Adipocyte (in vitro differentiated cells): ENCODE results near the gene ZNF664.

Experiments
- DNase-seq: peaks from one replicate; pipeline ENCODE4 v3.0.0-alpha.2; 2015; ENCODE audit warnings: low read depth
- H3K27me3 ChIP-seq: replicated peaks from 2 replicates; pipeline ENCODE4 v1.7.0; 2013; ENCODE audit warnings: mild to moderate bottlenecking, low read length, moderate library complexity; ENCODE audit not compliant: control insufficient read depth, insufficient read depth
- H3K36me3 ChIP-seq: 2 replicates; pipeline ENCODE4 v1.7.0; 2013; ENCODE audit warnings: low read length, mild to moderate bottlenecking, moderate library complexity; ENCODE audit not compliant: control insufficient read depth, insufficient read depth, severe bottlenecking
- H3K4me1 ChIP-seq: 2 replicates; pipeline ENCODE4 v1.7.0; 2013; ENCODE audit warnings: mild to moderate bottlenecking, low read length, moderate library complexity; ENCODE audit not compliant: control insufficient read depth, insufficient read depth
- H3K4me3 ChIP-seq: 2 replicates; pipeline ENCODE4 v1.7.0; 2013; ENCODE audit warnings: mild to moderate bottlenecking, low read length, moderate library complexity
- H3K9ac ChIP-seq: 2 replicates; pipeline ENCODE4 v1.7.0; 2013; ENCODE audit warnings: mild to moderate bottlenecking, low read length, moderate library complexity
- H3K9me3 ChIP-seq: 2 replicates; pipeline ENCODE4 v1.7.0; 2013; ENCODE audit warnings: mild to moderate bottlenecking, low read length, moderate library complexity; ENCODE audit not compliant: control insufficient read depth

ZNF664 gene

DNA sequence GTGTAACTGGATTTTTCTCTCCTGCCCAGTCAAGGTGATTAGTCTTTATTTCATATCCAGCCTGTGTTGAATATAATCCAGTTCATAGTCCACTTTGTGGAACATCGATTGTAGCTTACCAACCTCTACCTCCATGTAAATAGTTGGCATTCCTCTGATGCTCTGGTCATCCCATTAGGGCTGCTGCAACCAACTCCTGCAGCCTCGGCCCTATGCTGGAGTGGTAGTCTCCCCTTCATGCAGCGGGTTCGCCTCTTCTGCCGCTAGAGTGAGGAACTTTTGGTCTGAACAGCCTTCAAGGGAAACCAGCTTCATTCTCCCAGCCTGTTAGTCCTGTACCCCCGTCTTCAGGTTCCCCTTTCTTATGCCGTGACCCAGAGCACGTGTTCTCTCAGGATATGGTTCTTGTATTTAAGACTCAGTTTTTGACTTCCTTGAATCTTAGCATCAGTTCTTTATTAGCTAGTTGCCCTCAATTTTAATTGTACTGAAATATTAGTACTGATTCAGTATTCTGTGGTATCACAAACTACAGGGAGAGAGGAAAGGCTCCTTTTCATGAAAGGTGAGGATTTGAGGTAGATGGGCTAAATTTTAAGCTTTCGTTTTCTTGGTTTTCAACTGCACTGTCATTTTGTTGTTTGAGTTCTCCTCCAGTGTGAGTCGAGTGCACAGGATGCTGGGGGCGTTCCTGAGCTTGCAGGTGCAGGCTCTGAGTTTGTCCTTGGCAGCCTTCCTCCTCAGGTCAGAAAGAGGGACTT lies 33.2 kb downstream of the ZNF664 start:
- Histone ChIP-seq H3K9me3 (no peaks in the 10 kb centered on the region), H3K9ac (no peak overlapping the region), H3K4me1 (peaks cover 46% of the 10 kb centered on the region), H3K36me3 (peaks cover 37% of the 10 kb centered on the region), H3K4me3 (no peak overlapping the region), H3K27me3 (no peaks in the 10 kb centered on the region)
- DNase-seq: no peak

DNA sequence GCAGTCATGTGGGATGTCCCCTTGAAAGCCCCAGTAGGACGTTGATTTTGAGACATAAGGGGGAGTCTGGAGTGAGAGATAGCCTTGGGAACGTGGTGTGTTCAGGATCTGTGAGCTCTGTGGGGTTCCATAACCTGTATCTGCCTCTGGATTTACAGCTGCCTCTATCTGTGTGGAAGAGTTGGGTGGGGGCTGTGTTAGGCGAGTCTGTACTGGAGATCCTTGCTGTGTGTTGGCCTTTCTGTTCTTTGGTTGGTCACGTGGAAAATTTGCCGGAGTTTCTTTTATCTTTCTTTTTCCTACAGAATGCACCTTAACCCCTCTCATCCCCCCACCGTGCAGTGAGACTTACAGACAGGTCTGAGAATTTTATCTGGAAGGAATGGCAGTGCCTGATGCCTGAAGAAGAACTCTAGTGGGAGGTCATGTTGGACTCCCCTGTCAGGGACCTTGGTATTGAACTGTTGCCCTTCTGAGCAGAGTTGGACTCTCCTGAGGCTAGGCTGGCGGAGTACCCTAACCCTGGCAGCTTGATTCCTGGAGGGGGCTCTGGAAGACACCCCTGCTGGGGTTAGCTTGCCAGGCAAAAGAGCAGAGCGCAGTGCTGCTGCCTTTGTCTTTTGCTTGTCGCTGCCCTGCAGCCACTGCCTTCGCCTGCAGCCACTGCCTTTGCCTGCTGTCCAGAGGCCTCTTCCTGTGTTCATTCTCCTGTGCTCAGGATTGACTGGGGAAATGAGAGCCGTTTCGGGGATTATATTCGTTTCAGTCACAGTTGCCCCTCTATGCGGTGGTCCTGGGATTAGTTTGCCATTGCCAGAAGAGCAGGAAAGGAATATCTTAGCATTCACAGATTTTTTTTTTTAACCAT lies 34.1 kb downstream of the ZNF664 start:
- Histone ChIP-seq H3K27me3 (no peaks in the 10 kb centered on the region), H3K4me1 (peaks cover 42% of the 10 kb centered on the region), H3K36me3 (peaks cover 37% of the 10 kb centered on the region), H3K9me3 (no peaks in the 10 kb centered on the region), H3K9ac (no peak overlapping the region), H3K4me3 (no peak overlapping the region)
- DNase-seq: no peak

DNA sequence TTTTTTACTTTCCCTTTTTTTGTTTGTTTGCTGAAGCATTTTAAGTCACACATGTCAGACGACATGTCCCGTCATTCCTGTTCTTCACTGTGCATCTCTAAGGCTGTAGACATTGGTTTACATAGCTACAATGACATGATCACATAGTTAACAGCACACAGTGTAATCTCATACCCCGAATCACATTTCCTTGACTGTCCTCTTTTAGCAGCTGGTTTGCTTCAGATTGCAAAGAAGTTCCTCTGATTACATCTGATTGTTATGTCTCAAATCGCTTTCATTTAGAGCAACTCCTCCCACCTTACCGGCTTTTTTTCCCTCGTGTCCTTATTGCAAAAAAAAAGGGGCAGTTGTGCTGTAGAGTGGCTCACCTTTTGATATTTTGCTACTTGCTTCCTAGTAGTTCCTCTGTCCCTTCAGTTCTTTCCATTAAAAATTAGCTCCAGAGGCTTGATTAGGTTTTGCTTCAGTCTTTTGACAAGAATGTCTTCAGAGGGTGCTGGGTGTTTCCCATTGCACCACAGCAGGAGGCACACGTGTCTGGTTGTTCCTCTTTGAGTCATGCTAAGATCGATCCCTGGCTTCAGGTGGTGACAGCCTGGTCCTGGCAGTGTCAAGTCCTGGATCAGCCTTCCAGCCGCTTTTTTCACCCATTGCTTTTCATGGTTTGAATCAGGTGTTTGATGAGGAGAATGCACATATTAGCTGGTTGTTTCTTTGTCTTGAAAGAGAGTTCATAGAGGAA lies 35.0 kb downstream of the ZNF664 start:
- Histone ChIP-seq H3K27me3 (no peaks in the 10 kb centered on the region), H3K4me3 (no peak overlapping the region), H3K4me1 (peaks cover 32% of the 10 kb centered on the region), H3K9ac (no peak overlapping the region), H3K9me3 (no peaks in the 10 kb centered on the region), H3K36me3 (peaks cover 47% of the 10 kb centered on the region)
- DNase-seq: peak; percentile 60

DNA sequence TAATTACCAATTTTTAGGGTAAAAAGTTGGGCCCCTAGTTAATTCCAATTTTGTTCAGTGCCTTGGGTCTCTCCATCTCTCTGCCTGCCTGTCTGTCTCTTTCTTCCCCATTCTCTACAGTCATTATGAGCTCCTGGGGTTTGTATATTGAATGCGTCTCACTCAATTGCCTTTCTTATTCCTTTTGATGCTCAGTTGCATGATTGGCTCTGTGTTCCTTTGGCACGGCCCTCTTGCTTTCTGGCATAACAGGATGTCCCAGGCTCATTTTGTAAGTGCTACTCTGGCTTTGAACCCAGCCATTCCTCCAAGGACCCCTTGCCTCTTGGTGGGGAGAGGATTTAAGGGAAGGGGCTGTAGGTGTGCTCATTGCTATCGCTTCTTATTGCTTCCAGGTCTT lies 35.6 kb downstream of the ZNF664 start:
- Histone ChIP-seq H3K4me3 (no peak overlapping the region), H3K36me3 (peaks cover 53% of the 10 kb centered on the region), H3K9ac (no peak overlapping the region), H3K27me3 (no peaks in the 10 kb centered on the region), H3K9me3 (no peaks in the 10 kb centered on the region), H3K4me1 (peaks cover 27% of the 10 kb centered on the region)
- DNase-seq: no peak

DNA sequence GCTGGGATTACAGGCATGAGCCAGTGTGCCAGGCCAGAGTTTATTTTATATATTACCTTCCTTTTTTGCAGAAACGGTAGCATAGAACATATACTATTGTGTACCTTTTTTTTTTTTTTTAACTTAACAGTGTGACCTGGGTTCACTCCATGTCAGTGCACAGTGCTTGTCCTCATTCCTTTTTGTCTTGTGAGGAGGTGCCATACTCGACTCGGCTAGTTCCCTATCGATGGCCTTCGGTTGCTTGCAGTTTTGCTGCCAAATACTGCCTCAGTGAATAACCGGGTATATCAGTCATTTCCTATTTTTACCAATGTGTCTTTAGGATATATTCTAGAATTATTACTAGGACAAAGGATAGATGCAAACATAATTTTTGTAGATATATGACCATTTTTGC lies 36.8 kb downstream of the ZNF664 start:
- DNase-seq: no peak
- no peaks in the 10 kb centered on the region for H3K9me3 ChIP-seq
- no peak overlapping the region for H3K4me3 ChIP-seq
- peaks cover 59% of the 10 kb centered on the region for H3K36me3 ChIP-seq
- peaks cover 17% of the 10 kb centered on the region for H3K4me1 ChIP-seq
- H3K9ac ChIP-seq: no peak overlapping the region
- no peaks in the 10 kb centered on the region for H3K27me3 ChIP-seq

DNA sequence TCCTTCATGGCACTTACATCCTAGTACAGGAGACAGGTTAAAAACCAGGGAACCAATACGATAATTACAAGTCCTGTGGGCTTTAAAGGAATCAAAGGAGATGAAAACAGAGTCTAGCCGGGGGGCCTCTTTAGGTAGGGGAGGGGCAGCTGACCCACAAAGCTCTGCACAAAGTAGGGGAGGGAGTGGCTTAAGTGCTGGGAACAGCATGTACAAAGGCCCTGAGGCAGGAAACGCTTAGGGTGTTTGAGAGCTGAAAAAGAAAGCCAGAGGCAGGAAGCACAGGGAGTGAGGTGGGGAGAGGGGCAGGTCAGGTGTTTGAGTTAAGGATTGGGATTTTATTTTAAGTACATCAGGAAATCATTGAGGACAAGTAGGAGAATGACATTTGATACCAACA lies 37.7 kb downstream of the ZNF664 start:
- peaks cover 17% of the 10 kb centered on the region for H3K4me1 ChIP-seq
- H3K27me3 ChIP-seq: no peaks in the 10 kb centered on the region
- peaks cover 52% of the 10 kb centered on the region for H3K36me3 ChIP-seq
- H3K9me3 ChIP-seq: no peaks in the 10 kb centered on the region
- DNase-seq: no peak
- H3K9ac ChIP-seq: no peak overlapping the region
- H3K4me3 ChIP-seq: no peak overlapping the region

DNA sequence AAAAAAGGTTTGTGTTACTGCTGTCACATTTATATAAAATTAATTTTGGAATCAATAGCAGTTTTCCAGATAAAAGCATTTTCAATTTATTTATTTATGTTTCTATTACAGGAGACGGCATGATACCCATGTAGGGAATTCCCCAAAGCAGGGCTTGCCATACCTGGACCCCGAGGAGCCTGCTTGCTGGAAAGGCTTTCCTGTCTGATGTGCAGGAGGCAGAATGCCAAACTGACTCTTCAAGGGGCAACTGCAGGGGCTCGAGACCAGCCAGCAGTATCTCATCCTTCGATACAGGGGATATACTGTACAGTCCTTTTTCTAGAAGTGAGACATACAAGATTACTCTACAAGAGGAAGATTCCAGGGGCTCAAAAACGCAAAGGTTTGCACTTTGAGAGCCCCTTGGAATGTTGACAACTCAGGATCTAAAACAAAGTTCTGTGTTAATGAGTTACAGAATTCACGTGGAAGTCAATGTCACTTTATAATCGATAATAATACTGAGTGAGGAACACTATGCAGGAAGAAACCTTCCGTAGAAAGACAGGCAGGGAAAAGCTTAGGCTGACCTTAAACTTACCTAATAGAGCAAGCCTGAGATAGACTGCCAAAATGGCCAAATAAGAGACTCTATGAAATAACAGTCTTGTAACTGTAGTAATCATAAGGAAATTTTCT lies 38.6 kb downstream of the ZNF664 start:
- DNase-seq: no peak
- Histone ChIP-seq H3K4me3 (no peak overlapping the region), H3K9me3 (no peaks in the 10 kb centered on the region), H3K9ac (no peak overlapping the region), H3K27me3 (no peaks in the 10 kb centered on the region), H3K36me3 (peaks cover 45% of the 10 kb centered on the region), H3K4me1 (peaks cover 17% of the 10 kb centered on the region)

DNA sequence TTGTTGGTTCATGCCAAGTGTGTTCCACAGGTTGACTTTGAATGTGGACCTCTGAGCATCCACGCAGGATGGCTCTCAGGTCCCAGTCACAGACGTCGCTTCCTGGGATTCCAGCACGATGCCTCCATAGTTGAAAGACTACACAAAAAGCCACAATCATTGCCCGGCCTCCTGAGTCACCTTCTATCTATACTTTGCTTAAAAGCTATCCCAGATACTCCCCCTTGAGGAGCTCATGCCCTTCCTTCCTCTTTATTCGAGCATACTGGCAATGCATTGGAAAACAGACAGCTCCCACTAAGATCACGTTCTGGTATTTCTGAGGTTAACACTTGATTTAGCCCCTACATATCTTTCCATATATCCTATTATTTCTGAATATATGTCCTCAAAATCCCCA lies 40.1 kb downstream of the ZNF664 start:
- H3K4me1 ChIP-seq: peaks cover 10% of the 10 kb centered on the region
- H3K36me3 ChIP-seq: peaks cover 41% of the 10 kb centered on the region
- H3K9me3 ChIP-seq: no peaks in the 10 kb centered on the region
- no peak for DNase-seq
- H3K27me3 ChIP-seq: no peaks in the 10 kb centered on the region
- no peak overlapping the region for H3K4me3 ChIP-seq
- no peak overlapping the region for H3K9ac ChIP-seq

DNA sequence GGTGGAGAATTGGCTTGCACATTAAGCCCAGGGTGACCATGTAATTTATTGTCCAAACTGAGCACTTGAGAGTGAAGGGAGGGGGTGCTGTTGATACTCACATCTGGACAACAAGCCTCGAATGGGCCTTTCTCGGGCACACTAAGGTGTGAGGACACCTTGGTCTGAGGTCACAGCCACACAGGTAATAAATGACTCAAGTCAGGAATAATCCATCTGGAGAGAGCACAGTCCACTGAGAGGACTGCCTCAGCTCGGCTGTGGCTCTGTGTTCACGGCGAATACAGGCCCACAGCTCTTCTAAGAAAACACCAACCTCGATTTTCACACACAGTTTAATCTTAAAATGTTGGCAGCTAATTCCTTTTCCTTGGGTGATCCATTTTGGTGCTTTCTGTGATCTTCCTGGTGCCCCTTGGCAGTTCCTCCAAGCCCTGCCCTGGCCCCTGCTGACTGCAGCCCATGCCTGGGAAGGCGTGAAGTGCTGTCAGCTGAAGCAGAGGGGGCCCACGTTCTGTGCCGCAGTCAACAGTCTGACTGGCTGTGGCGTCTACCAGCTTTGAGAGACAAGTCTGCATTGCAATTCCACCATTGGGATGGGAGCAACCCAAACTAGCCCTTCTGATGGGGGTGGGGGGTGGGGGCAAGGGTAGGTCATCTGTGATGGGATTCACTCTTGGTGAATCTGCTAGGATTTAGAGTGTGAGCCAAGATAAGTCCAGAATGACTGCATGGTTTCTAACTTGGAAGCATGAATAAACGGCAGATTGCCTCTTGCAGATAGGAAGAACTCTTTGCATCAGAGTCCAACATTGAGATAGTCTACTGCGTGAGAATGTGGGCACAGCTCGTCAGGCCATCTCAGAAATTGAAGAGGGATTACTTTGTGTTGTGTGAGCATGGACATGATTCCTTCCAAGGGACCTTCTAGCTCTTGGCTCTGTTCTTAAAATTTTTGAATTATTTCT lies 42.8 kb downstream of the ZNF664 start:
- Histone ChIP-seq H3K4me1 (peaks cover 28% of the 10 kb centered on the region), H3K4me3 (no peak overlapping the region), H3K36me3 (peaks cover 36% of the 10 kb centered on the region), H3K9me3 (no peaks in the 10 kb centered on the region), H3K9ac (no peak overlapping the region), H3K27me3 (no peaks in the 10 kb centered on the region)
- DNase-seq: no peak

DNA sequence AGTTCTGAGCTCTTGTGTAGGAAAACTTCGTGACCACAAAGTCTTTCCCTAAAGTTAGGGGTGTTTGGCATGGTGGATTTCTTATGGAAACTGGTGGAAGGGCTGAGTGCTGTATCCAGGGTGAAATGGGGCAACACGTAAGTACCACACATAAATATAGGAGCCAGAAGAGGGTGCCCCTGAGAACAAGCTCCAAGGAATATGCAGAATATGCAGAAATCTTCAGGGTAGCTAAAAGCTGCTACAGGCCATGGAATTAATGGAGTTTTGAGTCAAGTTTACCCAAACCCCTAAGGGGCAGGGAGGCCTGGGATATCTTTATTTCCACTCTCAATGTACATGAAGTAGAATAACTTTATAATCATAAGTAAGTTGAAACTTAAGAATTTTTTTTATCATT lies 44.0 kb downstream of the ZNF664 start:
- Histone ChIP-seq H3K4me3 (no peak overlapping the region), H3K4me1 (peaks cover 38% of the 10 kb centered on the region), H3K9ac (no peak overlapping the region)

More for the DNA sequence above, 44.0 kb downstream of the ZNF664 start:
- DNase-seq: no peak
- peaks cover 24% of the 10 kb centered on the region for H3K36me3 ChIP-seq
- no peaks in the 10 kb centered on the region for H3K9me3 ChIP-seq
- no peaks in the 10 kb centered on the region for H3K27me3 ChIP-seq
